Endothelial cell of umbilical vein (primary cell): ENCODE results near the gene PDE11A. TPM values are rescaled to one million over a fixed set of nuclear protein-coding genes. Genes with fewer than 3 reads are reported as not detected.

ENCODE experiments used
- BruUV-seq: library from RNA; stranded (reverse); fragments of 400-500 nt; replicated peaks from 2 replicates; lab custom pipeline; 2021; lab: Mats Ljungman, UMichigan
- CTCF ChIA-PET: fragments of 300-600, 350-600 bp; sonication (Branson Sonifier 250); formaldehyde crosslinking; loops from one replicate; lab custom pipeline; 2021; ENCODE audit warnings: antibody characterized with exemption, inconsistent platforms; lab: Charles Lee
- POLR2A ChIA-PET: fragments of 300-600, 350-600 bp; sonication (Branson Sonifier 250); formaldehyde crosslinking; loops from one replicate; lab custom pipeline; 2021; ENCODE audit warnings: antibody characterized with exemption, inconsistent platforms; lab: Charles Lee
- DNase-seq: peaks from one replicate; pipeline ENCODE4 v3.0.0-alpha.2; 2011; ENCODE audit warnings: low read depth, low spot score
- FAIRE-seq: peaks from 2 replicates; lab custom pipeline; 2011; peaks lifted over from hg19 to GRCh38; lab: Jason Lieb, UNC
- H2AFZ ChIP-seq: 2 replicates; pipeline ENCODE4 v1.6.0; 2012; ENCODE audit warnings: low read depth, low read length, control low read depth, inconsistent platforms
- H3K27ac ChIP-seq: 2 replicates; pipeline ENCODE4 v1.5.1; 2011; ENCODE audit warnings: low read depth, mild to moderate bottlenecking, control low read depth, low read length, moderate library complexity; ENCODE audit not compliant: insufficient read depth
- H3K27me3 ChIP-seq, 2 experiments: 2 replicates each; pipeline versions ENCODE4 v1.6.0 to v1.6.1; 2011; ENCODE audit warnings: low read length in 2 of 2, mixed read lengths in 1 of 2; ENCODE audit not compliant: control insufficient read depth in 2 of 2, insufficient read depth in 2 of 2
- H3K36me3 ChIP-seq, 2 experiments: 2 replicates in 1 of 2; 3 replicates in 1 of 2; pipeline ENCODE4 v1.5.1; 2011; ENCODE audit warnings: low read length in 2 of 2, mild to moderate bottlenecking in 1 of 2, moderate library complexity in 1 of 2; ENCODE audit not compliant: control insufficient read depth in 2 of 2, insufficient read depth in 2 of 2; ENCODE audit errors: extremely low read depth in 1 of 2
- H3K4me1 ChIP-seq: 3 replicates; pipeline ENCODE4 v1.5.1; 2011; ENCODE audit warnings: mild to moderate bottlenecking, low read length; ENCODE audit not compliant: control insufficient read depth, insufficient read depth; ENCODE audit errors: extremely low read depth
- H3K4me2 ChIP-seq: 2 replicates; pipeline ENCODE4 v1.6.1; 2011; ENCODE audit warnings: low read length, control low read depth, mixed read lengths; ENCODE audit not compliant: insufficient read depth
- H3K4me3 ChIP-seq, 3 experiments: fragments of 200-600 bp in 1 of 3; sonication (generic), shearing (Covaris generic) in 1 of 3; replicated peaks in 1 of 3; 2 replicates each; pipeline ENCODE4 v1.5.1; 2011 to 2016; ENCODE audit warnings: control low read depth in 3 of 3, low read length in 3 of 3, mild to moderate bottlenecking in 2 of 3, inconsistent platforms in 1 of 3, low read depth in 1 of 3, moderate library complexity in 1 of 3; ENCODE audit not compliant: insufficient read depth in 1 of 3
- H3K79me2 ChIP-seq: 2 replicates; pipeline ENCODE4 v1.6.0; 2012; ENCODE audit warnings: low read length, inconsistent platforms; ENCODE audit not compliant: control insufficient read depth, insufficient read depth
- H3K9ac ChIP-seq: replicated peaks from 2 replicates; pipeline ENCODE3; 2011; ENCODE audit warnings: low read length, control low read depth; ENCODE audit not compliant: insufficient read depth; ENCODE audit errors: extremely low read depth
- H3K9me1 ChIP-seq: replicated peaks from 3 replicates; pipeline ENCODE4 v1.6.0; 2011; ENCODE audit warnings: mild to moderate bottlenecking, low read length; ENCODE audit not compliant: control insufficient read depth, insufficient read depth; ENCODE audit errors: extremely low read depth
- H3K9me3 ChIP-seq: replicated peaks from 2 replicates; pipeline ENCODE4 v1.5.1; 2012; ENCODE audit warnings: low read length, inconsistent platforms; ENCODE audit not compliant: control insufficient read depth, insufficient read depth
- H4K20me1 ChIP-seq: replicated peaks from 2 replicates; pipeline ENCODE3; 2011; ENCODE audit warnings: mild to moderate bottlenecking, low read length; ENCODE audit not compliant: control insufficient read depth, insufficient read depth; ENCODE audit errors: extremely low read depth
- EZH2 ChIP-seq: IDR thresholded peaks from 2 replicates; pipeline ENCODE4 v1.6.1; 2012; ENCODE audit warnings: borderline replicate concordance, low read depth, mild to moderate bottlenecking, moderate library complexity, low read length, inconsistent platforms; ENCODE audit not compliant: severe bottlenecking
- FOS ChIP-seq: IDR thresholded peaks from 2 replicates; pipeline ENCODE4 v1.6.1; 2011; ENCODE audit warnings: mild to moderate bottlenecking, low read length, moderate library complexity, borderline replicate concordance; ENCODE audit not compliant: insufficient read depth
- GATA2 ChIP-seq: IDR thresholded peaks from 2 replicates; pipeline ENCODE4 v1.7.0; 2011; ENCODE audit warnings: low read depth, mild to moderate bottlenecking, moderate library complexity, mixed read lengths, low read length; ENCODE audit not compliant: insufficient read length, insufficient read depth
- JUN ChIP-seq: IDR thresholded peaks from 2 replicates; pipeline ENCODE4 v1.6.1; 2011; ENCODE audit warnings: borderline replicate concordance, low read depth; ENCODE audit not compliant: insufficient read length, insufficient read depth
- MYC ChIP-seq: IDR thresholded peaks from one replicate; pipeline ENCODE4 v1.6.1; 2011; ENCODE audit warnings: mild to moderate bottlenecking, low read depth, low read length
- POLR2A ChIP-seq: IDR thresholded peaks from 2 replicates; pipeline ENCODE4 v1.6.1; 2012; ENCODE audit warnings: low read depth, mild to moderate bottlenecking, control low read depth, low read length
- POLR2AphosphoS5 ChIP-seq: IDR thresholded peaks from 2 replicates; pipeline ENCODE4 v1.6.1; 2012; ENCODE audit warnings: low read depth, mild to moderate bottlenecking, control low read depth, low read length, moderate library complexity; ENCODE audit not compliant: insufficient read depth
- dilution Hi-C: fragments of 300-500 bp; cut with MboI; formaldehyde crosslinking; loops from one replicate; pipeline ENCODE4 v1.15.0; 2019; ENCODE audit warnings: low sequenced_read_pairs; ENCODE audit not compliant: extremely low pct_ligation_motif_present
- intact Hi-C: fragments of 100-400 bp; cut with micrococcal nuclease; formaldehyde crosslinking; loops from one replicate; pipeline ENCODE4 v1.10.0; 2022
- polyA plus RNA-seq, 4 experiments: library from polyadenylated mRNA; depleted of rRNA in 3 of 4; stranded (reverse) in 3 of 4; unstranded in 1 of 4; fragments of >200 nt; gene quantifications; 2 replicates each; pipeline versions ENCODE4 v1.2.1 to v1.2.3, GENCODE V29; 2011 to 2012; ENCODE audit warnings: missing spikeins in 1 of 4
- total RNA-seq: library from RNA; stranded (reverse); gene quantifications from 2 replicates; pipeline ENCODE4 v1.2.3, GENCODE V29; 2021
- TF ChIP-seq, protein P1 (sequence below): IDR thresholded peaks from 2 replicates; pipeline ENCODE4 v1.6.1; 2011; ENCODE audit not compliant: insufficient read depth, insufficient read length
- TF ChIP-seq, protein P2 (sequence below), 2 donors: IDR thresholded peaks; 1 replicate in 1 of 2; 2 replicates in 1 of 2; pipeline ENCODE4 v1.5.1; 2011; ENCODE audit warnings: low read length in 2 of 2, mild to moderate bottlenecking in 2 of 2, moderate library complexity in 2 of 2, control low read depth in 1 of 2, inconsistent platforms in 1 of 2, low read depth in 1 of 2; ENCODE audit not compliant: insufficient read depth in 1 of 2; ENCODE audit errors: extremely low read depth in 1 of 2

The PDE11A gene
- total and polyA plus RNA-seq, 2 donors (not counting 3 experiments of a cell fraction or from before 2014, with no cell fraction given), result 0.07 to 0.51 TPM

DNA sequence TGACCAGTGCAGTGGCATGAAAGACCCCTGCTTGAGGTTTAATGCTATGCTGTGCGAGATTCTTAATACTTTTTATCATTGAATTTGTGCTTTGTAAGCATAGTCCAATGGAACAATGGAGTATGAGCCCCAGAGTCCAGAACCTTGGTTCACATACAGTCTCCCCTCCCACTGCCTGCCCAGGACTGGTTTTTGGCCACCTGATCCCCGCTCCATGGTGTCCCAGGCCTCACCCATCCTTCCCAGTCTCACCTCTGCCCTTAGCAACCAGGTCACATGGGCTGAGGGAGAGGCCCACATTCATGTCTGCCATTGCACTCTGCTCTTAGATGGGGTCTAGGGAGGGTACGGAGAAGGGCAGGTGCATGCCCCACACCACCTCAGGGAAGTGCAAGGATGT is 6.3 kb downstream of the PDE11A start:
- no peak overlapping the region for H3K4me2 ChIP-seq
- H3K9ac ChIP-seq, result no peak overlapping the region
- CTCF ChIA-PET, result no interaction called here
- dilution Hi-C loops, result no loop called here
- H3K27me3 ChIP-seq, result peaks cover 7 to 13% of the 10 kb centered on the region in 2 experiments
- no TSS peak for BruUV-seq
- H3K4me3 ChIP-seq, result no peak overlapping the region
- H3K27ac ChIP-seq, result no peak overlapping the region
- no peaks in the 10 kb centered on the region for H3K36me3 ChIP-seq
- no peaks in the 10 kb centered on the region for H3K9me3 ChIP-seq
- no peaks in the 10 kb centered on the region for H3K79me2 ChIP-seq
- intact Hi-C loops, result no loop called here
- POLR2A ChIA-PET, result no interaction called here
- TF ChIP-seq POLR2A (no peak), MYC (no peak), GATA2 (no peak)
- TF ChIP-seq, protein P1, sequence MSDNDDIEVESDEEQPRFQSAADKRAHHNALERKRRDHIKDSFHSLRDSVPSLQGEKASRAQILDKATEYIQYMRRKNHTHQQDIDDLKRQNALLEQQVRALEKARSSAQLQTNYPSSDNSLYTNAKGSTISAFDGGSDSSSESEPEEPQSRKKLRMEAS, result no peak
- H3K9me1 ChIP-seq, result no peaks in the 10 kb centered on the region
- no peak for DNase-seq
- H3K4me1 ChIP-seq, result no peaks in the 10 kb centered on the region
- no peak for FAIRE-seq
- no peak overlapping the region for H2AFZ ChIP-seq
- H4K20me1 ChIP-seq, result no peaks in the 10 kb centered on the region

DNA sequence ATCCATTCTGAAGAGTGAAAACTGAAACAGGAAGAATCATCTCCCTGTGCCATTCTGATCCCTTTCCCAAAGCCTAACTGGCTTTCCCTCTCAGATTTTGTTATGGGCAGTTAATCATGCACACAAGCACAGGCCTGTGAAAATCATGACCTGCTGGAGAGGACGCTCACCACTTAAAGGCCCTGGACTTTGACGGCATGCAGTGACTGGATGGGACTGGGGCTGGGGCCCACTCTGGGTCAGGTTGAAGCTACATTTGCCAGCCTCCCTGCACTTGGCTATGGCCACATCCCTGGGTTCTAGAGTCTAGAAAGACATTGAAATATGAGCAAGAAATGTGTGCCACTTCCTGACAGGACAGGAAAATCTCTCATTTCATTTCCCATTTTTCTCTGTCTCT is 12.9 kb downstream of the PDE11A start:
- Histone ChIP-seq H3K79me2 (no peaks in the 10 kb centered on the region), H3K9me3 (no peaks in the 10 kb centered on the region), H3K27ac (no peak overlapping the region), H3K9me1 (no peaks in the 10 kb centered on the region), H3K27me3 (peaks cover 0 to 4% of the 10 kb centered on the region in 2 experiments), H4K20me1 (no peaks in the 10 kb centered on the region), H3K4me3 (no peak overlapping the region), H2AFZ (no peak overlapping the region), H3K36me3 (no peaks in the 10 kb centered on the region), H3K4me2 (no peak overlapping the region), H3K9ac (no peak overlapping the region), H3K4me1 (no peaks in the 10 kb centered on the region)
- intact Hi-C loops, result no loop called here
- FAIRE-seq (no peak), DNase-seq (no peak)
- POLR2A ChIA-PET, result no interaction called here
- TF ChIP-seq GATA2 (no peak), POLR2AphosphoS5 (no peak), EZH2 (no peak), JUN (no peak), MYC (no peak), POLR2A (no peak), FOS (no peak)
- TF ChIP-seq, protein P1, result no peak
- TF ChIP-seq, protein P2, sequence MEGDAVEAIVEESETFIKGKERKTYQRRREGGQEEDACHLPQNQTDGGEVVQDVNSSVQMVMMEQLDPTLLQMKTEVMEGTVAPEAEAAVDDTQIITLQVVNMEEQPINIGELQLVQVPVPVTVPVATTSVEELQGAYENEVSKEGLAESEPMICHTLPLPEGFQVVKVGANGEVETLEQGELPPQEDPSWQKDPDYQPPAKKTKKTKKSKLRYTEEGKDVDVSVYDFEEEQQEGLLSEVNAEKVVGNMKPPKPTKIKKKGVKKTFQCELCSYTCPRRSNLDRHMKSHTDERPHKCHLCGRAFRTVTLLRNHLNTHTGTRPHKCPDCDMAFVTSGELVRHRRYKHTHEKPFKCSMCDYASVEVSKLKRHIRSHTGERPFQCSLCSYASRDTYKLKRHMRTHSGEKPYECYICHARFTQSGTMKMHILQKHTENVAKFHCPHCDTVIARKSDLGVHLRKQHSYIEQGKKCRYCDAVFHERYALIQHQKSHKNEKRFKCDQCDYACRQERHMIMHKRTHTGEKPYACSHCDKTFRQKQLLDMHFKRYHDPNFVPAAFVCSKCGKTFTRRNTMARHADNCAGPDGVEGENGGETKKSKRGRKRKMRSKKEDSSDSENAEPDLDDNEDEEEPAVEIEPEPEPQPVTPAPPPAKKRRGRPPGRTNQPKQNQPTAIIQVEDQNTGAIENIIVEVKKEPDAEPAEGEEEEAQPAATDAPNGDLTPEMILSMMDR (IDR thresholded peaks at IDR 0.05; ENCODE audit: extremely low read depth in 1 of 2, insufficient read depth in 1 of 2, low read depth in 1 of 2, low read length in 2 of 2), result no peak
- dilution Hi-C loops, result no loop called here
- CTCF ChIA-PET, result no interaction called here
- no TSS peak for BruUV-seq
